Caki2 (cell line): ENCODE measurements around the gene TYMS. TPM values are rescaled to one million over a fixed set of nuclear protein-coding genes. Genes with fewer than 3 reads are reported as not detected.
"Not testable (repeated sequence)": the region's sequence is repeated elsewhere in the genome, so short reads cannot be mapped to it uniquely, and the experiment has no call there.

ENCODE experiments used
- DNase-seq: peaks from one replicate; pipeline ENCODE4 v3.0.0-alpha.2; 2015; ENCODE audit warnings: low read depth
- in situ Hi-C: cut with HindIII; loops from 2 replicates; pipeline ENCODE4 v1.10.0; 2016; ENCODE audit warnings: low sequenced_read_pairs, low pct_unique_long_range_greater_than_20kb, mixed read lengths
- total RNA-seq: library from RNA; depleted of rRNA; stranded (reverse); fragments of >200 nt; shearing (Covaris generic); gene quantifications from 2 replicates; pipeline ENCODE4 v1.2.3, GENCODE V29; 2014; ENCODE audit warnings: low replicate concordance

Gene TYMS
- total RNA-seq, 1 experiment from 2014 or later: 173 TPM

DNA sequence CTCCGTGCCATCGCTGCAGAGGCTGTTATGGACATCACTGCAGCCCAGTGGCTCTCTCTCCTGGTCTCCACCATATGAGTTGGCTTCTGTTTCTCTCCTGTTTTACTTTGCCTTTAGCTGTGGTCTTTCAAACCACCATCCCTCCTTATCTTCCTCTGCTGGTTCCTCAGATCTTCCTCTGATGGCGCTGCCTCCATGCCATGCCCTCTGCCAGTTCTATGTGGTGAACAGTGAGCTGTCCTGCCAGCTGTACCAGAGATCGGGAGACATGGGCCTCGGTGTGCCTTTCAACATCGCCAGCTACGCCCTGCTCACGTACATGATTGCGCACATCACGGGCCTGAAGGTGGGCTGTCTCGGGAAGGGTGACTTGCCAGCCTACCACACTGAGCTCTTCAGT lies 13.1 kb downstream of the TYMS start:
- in situ Hi-C loops: no loop called here
- no peak for DNase-seq

DNA sequence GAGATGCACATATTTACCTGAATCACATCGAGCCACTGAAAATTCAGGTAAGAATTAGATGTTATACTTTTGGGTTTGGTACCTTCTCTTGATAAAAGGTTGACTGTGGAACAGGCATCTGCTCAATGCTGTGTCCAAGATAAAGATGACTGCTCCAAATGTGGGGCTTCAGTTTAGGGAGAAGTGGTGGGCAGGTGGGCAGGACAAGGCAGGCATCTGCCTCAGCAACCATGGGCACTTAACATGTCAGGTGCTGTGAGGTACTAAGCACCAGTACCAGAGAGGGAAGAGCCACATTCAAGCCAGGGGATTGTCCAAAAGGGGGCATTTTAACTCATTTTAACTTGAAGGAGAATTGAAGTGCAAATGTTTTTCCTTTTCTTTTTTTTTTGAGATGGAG lies 14.0 kb downstream of the TYMS start:
- DNase-seq: no peak
- in situ Hi-C loops: no loop called here

DNA sequence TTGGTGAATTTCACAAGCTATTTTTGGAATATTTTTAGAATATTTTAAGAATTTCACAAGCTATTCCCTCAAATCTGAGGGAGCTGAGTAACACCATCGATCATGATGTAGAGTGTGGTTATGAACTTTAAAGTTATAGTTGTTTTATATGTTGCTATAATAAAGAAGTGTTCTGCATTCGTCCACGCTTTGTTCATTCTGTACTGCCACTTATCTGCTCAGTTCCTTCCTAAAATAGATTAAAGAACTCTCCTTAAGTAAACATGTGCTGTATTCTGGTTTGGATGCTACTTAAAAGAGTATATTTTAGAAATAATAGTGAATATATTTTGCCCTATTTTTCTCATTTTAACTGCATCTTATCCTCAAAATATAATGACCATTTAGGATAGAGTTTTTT lies 15.9 kb downstream of the TYMS start:
- in situ Hi-C loops: no loop called here
- DNase-seq: no peak

DNA sequence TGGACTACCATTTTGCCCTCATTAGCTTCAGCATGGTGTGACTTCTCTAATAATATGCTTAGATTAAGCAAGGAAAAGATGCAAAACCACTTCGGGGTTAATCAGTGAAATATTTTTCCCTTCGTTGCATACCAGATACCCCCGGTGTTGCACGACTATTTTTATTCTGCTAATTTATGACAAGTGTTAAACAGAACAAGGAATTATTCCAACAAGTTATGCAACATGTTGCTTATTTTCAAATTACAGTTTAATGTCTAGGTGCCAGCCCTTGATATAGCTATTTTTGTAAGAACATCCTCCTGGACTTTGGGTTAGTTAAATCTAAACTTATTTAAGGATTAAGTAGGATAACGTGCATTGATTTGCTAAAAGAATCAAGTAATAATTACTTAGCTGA lies 16.3 kb downstream of the TYMS start:
- in situ Hi-C loops: no loop called here
- no peak for DNase-seq

DNA sequence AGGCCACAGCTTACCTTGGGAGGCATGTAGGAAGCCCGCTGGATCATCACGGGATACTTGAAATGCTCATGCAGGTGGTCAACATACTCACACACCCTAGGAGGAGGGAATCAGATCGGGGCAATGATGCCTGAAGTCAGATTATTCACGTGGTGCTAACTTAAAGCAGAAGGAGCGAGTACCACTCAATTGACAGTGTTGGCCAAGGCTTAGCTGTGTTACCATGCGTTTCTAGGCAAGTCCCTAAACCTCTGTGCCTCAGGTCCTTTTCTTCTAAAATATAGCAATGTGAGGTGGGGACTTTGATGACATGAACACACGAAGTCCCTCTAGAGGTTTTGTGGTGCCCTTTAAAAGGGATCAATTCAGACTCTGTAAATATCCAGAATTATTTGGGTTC lies 17.9 kb downstream of the TYMS start:
- in situ Hi-C loops: no loop called here
- DNase-seq: no peak

DNA sequence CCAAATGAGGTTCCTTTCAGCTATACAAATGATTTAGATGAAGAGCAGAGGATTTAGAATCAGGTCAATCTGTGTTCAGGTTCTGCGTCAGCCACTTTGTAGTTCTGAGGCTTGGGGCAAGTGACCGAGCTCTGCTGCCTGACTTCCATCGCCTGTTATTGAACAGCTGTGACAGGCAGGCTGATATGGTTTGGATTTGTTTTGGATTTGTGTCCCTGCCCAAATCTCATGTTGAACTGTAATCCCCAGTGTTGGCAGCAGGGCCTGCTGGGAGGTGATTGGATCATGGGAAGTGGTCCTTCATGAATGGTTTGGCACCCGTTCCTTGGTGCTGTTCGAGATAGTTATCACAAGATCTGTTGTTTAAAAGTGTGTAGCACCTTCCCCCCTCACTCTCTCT lies 18.6 kb downstream of the TYMS start:
- in situ Hi-C loops: no loop called here
- no peak for DNase-seq

DNA sequence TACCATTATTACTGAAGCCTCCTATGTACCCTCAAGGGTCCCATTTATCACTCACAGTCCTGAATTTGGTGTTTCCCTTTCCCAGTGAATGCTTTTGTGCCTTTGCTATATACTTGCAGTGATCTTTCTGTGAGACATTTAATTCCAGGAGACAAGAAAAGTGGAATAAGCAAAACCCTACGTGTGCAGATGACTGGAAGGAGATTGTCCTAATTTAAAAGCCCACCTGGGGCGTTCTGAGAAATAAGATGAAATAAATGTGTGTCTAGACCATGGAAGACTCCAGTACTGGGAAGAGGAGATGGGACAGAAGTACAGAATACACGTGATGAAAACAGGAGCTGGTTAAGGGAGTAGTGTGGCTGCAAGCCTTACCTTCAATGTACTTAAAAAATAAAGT lies 19.3 kb downstream of the TYMS start:
- in situ Hi-C loops: no loop called here
- no peak for DNase-seq

DNA sequence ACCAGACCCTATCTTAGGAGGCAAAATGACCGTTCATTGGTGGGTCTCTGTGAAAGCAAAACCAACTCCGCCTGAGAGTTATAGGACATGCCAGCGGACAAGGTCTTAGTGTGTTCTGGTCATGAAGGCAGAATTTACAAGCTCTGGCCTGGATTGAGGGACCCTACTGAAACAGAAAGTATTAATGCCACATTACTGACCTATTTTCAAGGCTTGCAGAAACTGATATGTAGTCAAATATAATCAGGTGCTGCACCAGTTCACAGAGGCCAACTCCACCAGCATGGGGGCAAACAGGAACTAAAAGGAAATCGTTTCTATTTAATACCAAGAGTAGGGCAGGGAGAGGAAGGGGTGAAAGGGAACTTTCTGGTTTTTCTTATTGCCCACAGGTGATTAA lies 19.7 kb downstream of the TYMS start:
- no peak for DNase-seq
- in situ Hi-C loops: no loop called here

DNA sequence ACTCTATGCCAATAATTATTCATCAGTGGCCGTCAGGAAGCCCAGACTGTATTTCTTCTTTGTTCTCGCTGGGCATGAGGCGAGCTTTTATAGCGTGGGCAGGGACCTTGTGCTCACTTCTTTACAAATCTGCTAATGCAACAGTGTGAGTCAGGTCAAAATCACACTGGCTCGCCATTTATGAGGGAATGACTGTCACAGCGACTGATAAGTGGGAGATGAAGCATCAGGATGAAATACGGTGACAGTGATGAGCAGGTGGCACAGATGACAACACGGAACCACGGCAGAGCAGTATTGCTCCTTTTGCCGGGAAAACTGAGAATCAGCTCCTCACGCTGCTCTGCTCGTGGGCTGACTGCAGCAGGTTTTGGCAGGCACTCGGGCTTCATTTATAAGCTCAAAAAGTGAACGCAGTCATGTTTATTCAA lies 20.5 kb downstream of the TYMS start:
- no peak for DNase-seq
- in situ Hi-C loops: no loop called here

DNA sequence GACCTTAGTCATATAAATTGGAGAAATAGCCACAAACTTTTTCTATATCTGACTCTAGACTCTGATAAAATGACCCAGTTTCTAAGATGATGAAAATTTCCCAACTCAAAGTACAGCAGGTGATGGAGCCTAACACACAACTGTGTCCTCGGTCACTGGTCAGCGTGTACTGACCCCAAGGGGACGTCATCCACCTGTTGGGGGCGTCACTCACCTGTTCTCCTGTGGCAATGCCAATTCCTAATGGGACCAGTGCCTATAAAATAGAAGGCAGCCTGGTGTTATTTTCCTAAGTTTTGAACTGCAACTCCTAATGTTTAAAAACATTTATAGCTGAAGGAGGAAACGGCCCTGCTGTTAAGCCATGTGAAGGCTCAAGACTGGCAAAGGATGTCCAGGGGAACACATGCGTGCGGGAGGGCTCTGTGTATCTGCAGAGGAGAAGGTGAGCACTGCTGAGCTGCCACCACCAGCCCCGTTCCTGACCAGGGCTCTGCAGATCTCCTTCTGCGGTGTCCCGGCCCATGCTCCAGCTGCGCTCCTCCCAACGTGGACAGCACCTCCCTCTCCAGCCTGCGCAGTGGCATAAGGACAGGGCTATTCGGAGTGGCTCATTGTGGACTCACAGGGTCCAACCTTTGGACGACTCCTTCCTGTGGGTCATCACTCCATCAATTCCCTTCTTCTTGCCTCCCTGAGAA lies 21.2 kb downstream of the TYMS start:
- in situ Hi-C loops: no loop called here
- DNase-seq: no peak

DNA sequence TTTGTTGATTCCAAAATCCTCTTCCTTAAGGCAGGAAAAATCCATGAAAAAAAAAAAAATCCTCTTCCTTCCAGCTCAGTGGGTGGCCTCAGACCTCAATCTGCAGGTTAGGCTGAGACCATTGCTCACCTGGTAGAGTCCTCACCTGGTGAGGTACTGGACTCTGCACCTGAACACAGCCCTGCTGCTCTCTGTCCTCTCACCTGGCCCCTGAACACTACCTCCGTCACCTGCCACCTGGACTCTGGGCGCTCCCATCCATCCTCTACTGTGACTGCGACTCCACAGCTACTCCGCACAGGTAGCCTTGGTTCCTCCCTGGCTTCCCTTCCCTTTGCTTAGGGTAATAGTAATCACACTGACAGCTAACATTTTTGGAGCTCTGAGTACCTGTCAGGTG lies 22.1 kb downstream of the TYMS start:
- no peak for DNase-seq
- in situ Hi-C loops: no loop called here

DNA sequence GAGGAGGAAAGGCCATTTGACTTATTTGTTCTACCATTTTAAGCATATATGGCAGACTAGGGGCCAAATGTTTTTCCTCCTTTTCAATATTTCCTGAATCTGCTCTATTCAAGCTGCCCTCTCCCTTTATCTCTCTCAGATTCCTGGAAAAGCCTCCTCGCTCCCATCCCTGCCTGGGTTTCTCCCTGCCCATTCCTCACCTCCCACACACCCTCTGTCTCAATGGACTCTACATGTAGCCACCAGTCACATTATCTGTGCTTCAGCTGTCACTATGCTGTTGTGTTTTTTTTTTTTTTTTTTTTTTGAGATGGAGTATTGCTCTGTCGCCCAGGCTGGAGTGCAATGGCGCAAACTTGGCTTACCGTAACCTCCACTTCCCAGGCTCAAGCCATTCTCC lies 22.9 kb downstream of the TYMS start:
- DNase-seq: no peak
- in situ Hi-C loops: no loop called here

DNA sequence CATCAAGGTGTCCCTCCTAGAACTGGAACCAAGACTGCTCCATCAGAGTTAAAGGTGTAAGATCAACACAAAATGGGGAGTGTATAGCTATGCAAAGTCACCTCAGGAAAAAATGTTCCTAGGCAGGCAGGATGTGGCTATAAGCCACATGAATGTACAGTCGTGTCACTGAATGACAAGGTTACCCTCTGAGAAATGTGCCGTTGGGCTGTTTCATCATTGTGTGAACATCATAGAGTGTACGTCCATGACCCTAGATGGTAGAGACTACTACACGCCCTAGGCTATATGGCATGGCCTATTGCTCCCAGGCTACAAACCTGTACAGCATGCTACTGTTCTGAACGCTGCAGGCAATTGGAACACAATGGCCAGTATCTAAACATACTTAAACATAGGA lies 24.5 kb downstream of the TYMS start:
- in situ Hi-C loops: no loop called here
- DNase-seq: no peak

DNA sequence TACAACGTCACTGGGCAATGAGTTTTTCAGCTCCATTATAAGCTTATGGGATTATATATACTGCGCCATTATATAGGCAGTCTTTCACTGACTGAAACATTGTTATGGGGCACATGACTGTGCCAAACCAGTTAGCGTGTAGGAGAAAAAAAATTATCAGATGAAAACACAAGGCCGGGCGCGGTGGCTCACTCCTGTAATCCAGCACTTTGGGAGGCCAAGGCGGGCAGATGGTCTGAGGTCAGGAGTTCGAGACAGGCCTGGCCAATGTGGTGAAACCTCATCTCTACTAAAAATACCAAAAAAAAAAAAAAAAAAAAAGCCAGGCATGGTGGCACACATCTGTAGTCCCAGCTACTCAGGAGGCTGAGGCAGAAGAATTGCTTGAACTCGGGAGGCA lies 25.0 kb downstream of the TYMS start:
- in situ Hi-C loops, DNase-seq: not testable (repeated sequence)

DNA sequence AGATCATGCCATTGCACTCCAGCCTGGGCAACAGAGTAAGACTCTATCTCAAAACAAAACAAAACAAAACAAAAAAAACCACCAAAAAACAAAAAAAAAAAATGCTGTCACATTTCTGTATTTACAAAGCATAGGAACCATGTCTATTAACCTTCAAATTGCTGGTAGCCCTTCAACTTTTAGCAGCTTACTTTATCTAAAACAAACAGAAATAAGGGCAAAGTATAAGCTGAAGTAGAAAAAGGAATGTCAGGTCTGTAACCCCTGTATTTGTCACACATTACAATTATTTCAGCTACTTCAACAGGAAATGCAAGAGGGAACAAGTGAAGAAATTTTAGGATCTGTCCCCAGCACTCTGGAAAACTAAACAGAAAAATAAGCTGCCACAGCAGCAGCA lies 25.4 kb downstream of the TYMS start:
- in situ Hi-C loops: no loop called here
- no peak for DNase-seq

DNA sequence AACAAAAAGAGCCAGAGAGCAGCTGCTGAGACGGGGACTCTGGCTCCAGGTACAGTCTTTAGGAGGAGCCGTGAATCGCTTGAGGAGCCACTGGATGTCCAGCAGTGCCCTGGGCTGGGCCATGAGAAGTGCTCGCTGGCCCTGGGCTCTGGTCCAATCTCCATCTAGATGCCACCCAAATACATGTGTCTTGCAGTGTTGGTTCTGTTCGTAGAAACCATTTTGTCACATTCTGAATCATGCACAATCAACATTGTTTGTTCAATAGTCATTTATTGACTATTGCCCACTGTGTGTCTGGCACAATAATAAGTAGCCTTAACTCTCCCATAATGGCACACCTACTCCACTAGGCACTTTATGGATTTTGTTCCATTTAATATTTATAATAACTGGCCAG lies 26.1 kb downstream of the TYMS start:
- no peak for DNase-seq
- in situ Hi-C loops: no loop called here

DNA sequence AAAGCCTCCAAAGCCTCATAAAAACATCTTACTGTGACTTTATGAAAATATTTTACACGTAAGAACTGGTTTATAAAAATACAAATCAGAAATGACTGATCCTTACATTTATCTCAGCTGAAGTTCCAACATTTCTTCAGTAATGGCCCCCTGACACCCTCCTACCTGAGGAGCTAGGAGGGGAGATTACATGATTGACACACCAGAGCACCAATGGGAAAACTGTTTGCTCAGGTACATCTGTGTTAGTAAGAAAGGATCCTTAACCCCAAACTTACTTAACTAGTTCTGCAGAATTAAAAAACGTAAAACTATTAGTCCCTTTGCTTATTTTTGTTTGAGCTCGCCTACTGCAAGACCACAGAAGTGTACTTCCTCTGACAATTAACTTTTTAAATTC lies 28.0 kb downstream of the TYMS start:
- DNase-seq: no peak
- in situ Hi-C loops: no loop called here

DNA sequence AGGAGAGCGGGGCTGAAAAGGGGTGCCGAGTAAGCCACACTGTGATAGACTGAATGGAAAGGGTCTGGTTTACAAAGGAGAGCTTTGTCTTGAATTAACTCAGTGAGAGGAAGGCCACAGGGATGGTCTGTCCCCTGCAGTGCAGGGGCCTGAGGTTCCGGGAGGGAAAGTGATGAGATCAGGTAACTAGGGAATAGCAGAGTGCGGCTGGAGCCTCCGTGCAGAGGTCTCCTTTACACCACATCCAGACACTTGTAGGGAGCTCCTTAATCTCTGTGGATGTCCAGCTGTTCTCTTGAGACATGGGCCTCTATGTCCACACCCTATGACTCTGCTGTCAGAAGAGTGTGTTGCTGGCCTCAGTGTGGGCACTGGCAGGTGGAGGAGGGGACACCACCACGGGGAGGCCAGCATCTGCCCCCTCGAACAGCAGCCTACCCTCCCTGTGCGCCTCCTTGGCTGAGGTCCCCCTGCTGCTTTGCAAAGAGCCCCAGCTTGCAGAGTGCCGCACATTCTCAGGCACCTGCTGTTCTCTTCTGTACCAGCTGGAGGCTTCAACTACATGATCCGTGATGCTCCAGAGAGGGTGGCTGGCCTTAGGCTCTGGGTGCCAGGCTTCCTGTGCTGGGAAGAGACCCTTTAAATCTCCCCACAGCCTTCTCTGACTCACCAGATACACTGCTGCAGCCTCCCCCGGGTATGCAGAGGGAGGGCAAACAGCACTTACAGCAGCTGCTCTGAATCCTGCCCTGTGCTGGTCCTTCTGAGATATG lies 29.1 kb downstream of the TYMS start:
- in situ Hi-C loops: no loop called here
- DNase-seq: no peak

DNA sequence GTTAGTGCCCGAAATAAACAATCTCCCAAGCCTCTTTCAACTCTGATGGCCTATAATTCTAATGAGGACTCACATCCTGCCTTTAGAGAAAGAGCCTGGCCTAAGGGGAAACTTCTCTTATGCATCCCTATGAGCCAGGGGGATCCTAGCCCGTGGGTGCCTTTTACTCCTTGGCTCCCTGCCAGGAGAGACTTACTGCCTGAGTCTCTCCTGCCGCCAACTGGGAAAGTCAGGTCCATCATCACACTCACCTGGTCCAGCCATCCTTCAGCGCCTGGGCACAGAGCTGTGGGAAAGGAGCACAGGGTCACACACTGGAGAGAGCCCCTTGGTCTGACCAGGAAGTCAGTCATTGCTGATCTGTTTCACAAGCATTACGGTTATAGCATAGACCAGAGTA lies 30.9 kb downstream of the TYMS start:
- DNase-seq: no peak
- in situ Hi-C loops: no loop called here

DNA sequence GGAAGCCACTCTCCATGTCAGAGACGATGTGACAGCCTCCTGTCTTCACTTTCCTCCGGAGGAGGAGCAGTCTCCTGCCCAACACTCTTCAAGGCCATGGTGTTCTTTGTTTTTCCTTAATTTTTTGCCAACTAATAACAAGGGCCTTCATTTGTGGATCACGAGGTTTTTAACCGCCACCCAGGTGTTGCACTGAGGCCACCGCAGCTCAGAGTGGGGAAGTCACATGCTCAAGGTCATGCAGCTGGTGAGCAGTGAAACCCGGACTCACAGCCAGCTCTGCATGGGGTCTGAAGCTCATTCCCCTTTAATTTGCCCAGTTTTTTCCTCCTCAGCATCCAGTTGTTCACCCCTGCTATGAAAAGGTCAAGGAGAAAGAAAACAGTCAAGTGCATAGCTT lies 35.4 kb downstream of the TYMS start:
- DNase-seq: no peak
- in situ Hi-C loops: no loop called here
